OCI-LY3 (cell line): ENCODE measurements around the gene HOXA11.

ENCODE experiments used
- CTCF ChIP-seq: fragments of 200-600, 300-600 bp; sonication (generic); IDR thresholded peaks from 2 replicates; pipeline ENCODE4 v1.5.1; 2014; ENCODE audit warnings: antibody characterized with exemption, low read length, low read depth
- EZH2phosphoT487 ChIP-seq: fragments of 200-600 bp; shearing (Covaris generic); IDR thresholded peaks from 2 replicates; pipeline ENCODE4 v1.6.1; 2018; ENCODE audit warnings: antibody characterized with exemption, mixed run types, low read depth

GRCh38 chr7:27162561-27163287 is 22.3 kb downstream of the HOXA11 start:
- TF ChIP-seq CTCF (no peak), EZH2phosphoT487 (no peak)
